Measurements from ENCODE around the gene FCHO1.
A peak's percentile ranks its signal among the peaks of the same experiment; 100 is the strongest.

FCHO1 gene

DNA sequence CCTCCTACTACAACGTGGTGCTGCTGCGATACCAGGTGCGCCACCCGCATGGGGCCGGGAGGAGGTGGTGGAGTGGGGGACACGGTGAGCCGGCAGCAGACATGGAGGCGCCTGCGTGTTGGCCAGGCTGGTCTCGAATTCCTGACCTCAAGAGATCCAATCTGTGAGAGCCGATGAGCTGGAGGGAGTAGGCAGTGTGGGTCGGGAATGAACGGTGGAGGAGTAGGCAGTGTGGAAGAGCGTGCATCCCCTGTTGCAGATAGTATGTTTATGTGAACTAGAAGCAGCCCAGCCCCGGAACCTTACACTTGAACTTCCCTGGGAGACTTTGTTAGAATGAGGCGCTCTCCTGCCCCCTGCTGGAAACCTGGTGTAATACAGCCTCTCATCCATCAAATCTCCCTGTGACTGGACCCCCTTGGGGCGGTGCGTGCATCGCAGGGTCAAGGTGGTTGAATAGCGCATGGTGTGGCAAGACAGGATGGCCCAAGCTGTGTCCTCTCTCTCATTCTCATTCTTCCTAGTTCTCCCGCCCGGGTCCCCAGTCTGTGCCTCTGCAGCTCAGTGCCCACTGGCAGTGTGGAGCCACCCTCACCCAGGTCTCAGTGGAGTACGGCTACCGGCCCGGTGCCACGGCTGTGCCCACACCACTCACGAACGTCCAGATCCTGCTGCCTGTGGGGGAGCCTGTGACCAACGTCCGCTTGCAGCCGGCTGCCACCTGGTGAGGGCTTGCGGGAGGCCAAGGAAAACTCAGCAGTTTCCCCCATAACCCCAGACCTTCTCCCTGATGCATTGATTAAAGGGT, 33.1 kb downstream of the FCHO1 start:
- TF ChIP-seq GATA2 (IDR thresholded peaks at IDR 0.05; ENCODE audit: low read depth, low read length) (no peak), GATA3 (IDR thresholded peaks at IDR 0.05; ENCODE audit: low read depth, low read length) (no peak)

GRCh38 chr19:17787274-17787913, 36.1 kb downstream of the FCHO1 start:
- TF ChIP-seq GATA3 (IDR thresholded peaks at IDR 0.05; ENCODE audit: low read depth, low read length), result no peak
- no peak for TF ChIP-seq GATA2 (IDR thresholded peaks at IDR 0.05; ENCODE audit: low read depth, low read length)

GRCh38 chr19:17788632-17789031, 37.4 kb downstream of the FCHO1 start:
- TF ChIP-seq GATA3 (IDR thresholded peaks at IDR 0.05; ENCODE audit: low read depth, low read length) (no peak), GATA2 (IDR thresholded peaks at IDR 0.05; ENCODE audit: low read depth, low read length) (no peak)

DNA sequence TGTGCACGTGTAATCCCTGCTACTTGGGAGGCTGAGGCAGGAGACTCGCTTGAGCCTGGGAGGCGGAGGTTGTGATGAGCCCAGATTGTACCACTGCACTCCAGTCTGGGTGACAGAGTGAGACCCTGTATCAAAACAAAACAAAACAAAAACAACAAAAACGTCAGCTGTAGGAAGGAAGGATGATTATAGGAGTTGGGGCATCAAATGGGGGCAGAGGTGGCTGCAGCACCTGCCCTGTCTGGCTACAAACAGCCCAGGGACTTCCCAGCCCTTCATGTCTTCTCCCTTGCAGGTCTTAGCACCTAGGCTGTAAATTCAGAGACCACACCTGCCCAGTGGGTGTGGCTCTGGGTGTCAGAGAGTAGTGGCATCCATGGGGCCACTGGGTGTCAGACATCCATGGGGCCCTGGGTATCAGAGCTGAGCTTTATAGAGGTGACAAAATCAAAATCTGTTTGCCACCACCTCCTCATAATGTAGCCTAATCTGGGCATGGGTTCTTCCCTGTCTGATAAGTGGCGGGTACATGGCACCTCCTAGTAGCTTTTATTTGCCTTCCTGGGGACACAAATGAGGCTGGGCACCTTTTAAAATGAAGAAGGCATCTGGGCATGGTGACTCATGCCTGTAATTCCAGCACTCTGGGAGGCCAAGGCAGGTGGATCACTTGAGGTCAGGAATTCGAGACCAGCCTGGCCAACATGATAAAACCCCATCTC, 38.9 kb downstream of the FCHO1 start:
- TF ChIP-seq GATA3 (IDR thresholded peaks at IDR 0.05; ENCODE audit: low read depth, low read length), result no peak
- no peak for TF ChIP-seq GATA2 (IDR thresholded peaks at IDR 0.05; ENCODE audit: low read depth, low read length)

- TF ChIP-seq GATA3 (IDR thresholded peaks at IDR 0.05; ENCODE audit: low read depth, low read length) (no peak), GATA2 (IDR thresholded peaks at IDR 0.05; ENCODE audit: low read depth, low read length) (no peak)
These were observed 43.1 kb downstream of the FCHO1 start for GRCh38 chr19:17794412-17794730.

GRCh38 chr19:17794731-17795494, 43.6 kb downstream of the FCHO1 start, which contains the start of gene B3GNT3:
B3GNT3 (plus strand) TSS chr19:17795138; CDS start chr19:17807808, 12,670 bp downstream.
- TF ChIP-seq GATA2 (IDR thresholded peaks at IDR 0.05; ENCODE audit: low read depth, low read length) (no peak), GATA3 (IDR thresholded peaks at IDR 0.05; ENCODE audit: low read depth, low read length) (no peak)

DNA sequence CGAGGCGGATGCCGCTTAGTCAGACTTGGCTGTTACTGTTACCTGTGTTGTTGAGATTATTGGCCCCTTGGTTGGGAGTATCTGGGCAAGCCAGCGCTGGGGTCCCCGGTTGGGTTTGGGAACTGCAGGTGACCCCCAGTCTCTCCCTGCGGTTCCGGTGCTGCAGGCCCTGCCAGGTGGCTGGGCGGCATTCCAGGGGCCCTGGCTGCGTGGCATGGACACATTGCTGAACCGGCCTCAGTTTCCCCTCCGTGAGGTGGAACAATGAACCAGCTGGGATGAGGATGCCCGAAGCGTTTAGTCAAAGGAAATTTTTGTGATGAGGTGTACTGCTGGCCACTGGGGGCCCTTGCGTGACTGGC, 44.2 kb downstream of the FCHO1 start:
- TF ChIP-seq GATA2 (IDR thresholded peaks at IDR 0.05; ENCODE audit: low read depth, low read length) (no peak), GATA3 (IDR thresholded peaks at IDR 0.05; ENCODE audit: low read depth, low read length) (no peak)

DNA sequence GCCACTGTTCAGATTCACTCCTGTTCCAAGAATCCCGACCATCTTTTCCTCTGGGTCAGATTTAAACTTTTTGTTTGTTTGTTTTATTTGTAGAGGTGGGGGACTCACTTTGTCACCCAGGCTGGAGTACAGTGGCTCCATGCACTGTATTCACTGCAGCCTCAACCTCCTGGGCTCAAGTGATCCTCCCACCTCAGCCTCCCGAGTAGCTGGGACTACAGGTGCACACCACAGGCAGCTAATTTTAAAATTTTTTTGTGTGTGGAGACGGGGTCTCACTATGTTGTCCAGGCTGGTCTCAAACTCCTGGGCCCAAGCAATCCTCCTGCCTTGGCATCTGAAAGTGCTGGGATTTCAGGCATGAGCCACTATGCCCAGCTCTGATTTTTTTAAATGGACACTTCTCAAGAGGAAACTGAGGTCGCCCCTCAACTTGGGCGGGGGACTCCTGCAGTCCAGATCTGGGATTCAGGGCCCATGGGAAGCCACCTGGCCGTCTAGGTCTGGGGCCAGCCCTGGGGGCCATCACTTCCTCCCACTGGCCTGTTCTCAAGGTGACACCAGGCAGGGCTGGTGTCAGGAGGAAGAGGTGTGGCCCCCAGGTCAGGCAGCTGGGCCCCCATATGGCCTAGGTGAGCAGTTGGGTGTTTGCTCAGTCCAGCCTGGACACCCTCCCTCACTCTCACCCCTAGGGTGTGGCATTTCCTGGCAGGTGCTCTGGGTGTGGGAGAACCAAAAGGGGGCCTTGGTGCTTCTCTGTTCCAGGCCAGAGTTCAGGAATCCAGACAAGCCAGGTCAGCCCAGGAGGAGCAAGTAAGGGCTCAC, 44.9 kb downstream of the FCHO1 start:
- TF ChIP-seq GATA2 (IDR thresholded peaks at IDR 0.05; ENCODE audit: low read depth, low read length) (no peak), GATA3 (IDR thresholded peaks at IDR 0.05; ENCODE audit: low read depth, low read length) (no peak)

DNA sequence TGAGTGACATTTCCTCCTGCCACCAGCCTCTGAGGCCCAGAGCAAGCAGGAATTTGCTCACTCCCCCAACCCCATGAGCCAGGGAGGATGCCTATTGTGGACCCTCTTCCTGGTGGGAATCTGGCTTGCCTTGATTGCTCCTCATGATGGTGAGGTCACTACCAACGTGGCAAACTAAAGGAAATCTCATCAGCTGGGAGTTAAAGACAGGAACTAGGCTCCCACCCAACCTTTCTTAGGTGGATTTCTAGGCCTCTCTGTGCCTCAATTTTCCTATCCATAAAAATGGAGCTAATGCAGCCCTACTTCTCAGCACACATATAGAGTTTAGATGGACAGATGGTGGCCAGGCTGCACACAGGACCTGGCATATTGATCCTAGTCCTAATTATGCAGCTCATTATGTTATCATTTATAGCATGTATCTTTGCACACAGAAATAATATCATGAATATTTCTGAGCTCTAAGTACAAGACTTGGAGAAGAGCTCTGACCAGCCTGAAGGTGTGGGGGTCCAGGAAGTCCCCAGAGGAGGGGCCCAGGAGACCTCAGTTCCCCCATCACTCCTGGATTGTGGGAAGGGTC, 45.7 kb downstream of the FCHO1 start:
- TF ChIP-seq GATA3 (IDR thresholded peaks at IDR 0.05; ENCODE audit: low read depth, low read length), result no peak
- no peak for TF ChIP-seq GATA2 (IDR thresholded peaks at IDR 0.05; ENCODE audit: low read depth, low read length)

DNA sequence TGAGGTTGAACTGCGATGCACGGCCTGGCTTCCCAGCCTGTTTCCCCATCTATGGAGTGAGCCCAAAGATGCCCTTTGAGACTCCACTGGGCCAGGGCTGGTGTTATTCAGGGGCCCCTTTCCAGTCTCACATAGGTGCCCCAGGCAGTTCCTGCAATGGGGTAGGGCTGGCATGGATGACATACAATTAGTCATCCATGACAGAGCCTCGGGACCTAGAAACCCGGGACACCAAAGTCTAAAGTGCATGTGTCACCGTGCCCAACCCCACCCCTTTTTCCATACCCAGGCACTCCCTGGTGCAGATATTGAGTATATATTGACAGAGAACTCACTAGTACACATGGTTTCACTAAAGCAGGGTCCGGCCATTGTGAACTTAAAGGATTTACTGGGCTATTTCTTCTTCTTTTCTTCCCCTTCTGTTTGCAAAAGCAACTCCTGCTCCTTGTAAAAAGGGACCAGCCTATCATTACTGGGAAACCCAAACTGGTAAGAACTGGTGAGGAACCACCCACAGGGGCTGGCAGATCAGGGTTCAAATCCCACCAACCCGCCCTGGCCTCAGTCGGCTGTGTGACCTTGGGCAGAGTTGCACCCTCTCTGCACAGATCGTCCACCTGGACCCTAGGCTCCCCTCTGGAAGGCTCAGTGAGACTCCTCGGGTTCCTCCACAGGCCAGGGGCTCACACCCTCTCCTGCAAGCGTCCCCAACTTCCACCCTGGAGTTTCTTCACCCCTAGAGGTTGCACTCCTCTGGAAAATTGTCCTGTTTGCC, 46.3 kb downstream of the FCHO1 start:
- TF ChIP-seq GATA2 (IDR thresholded peaks at IDR 0.05; ENCODE audit: low read depth, low read length) (no peak), GATA3 (IDR thresholded peaks at IDR 0.05; ENCODE audit: low read depth, low read length) (no peak)

DNA sequence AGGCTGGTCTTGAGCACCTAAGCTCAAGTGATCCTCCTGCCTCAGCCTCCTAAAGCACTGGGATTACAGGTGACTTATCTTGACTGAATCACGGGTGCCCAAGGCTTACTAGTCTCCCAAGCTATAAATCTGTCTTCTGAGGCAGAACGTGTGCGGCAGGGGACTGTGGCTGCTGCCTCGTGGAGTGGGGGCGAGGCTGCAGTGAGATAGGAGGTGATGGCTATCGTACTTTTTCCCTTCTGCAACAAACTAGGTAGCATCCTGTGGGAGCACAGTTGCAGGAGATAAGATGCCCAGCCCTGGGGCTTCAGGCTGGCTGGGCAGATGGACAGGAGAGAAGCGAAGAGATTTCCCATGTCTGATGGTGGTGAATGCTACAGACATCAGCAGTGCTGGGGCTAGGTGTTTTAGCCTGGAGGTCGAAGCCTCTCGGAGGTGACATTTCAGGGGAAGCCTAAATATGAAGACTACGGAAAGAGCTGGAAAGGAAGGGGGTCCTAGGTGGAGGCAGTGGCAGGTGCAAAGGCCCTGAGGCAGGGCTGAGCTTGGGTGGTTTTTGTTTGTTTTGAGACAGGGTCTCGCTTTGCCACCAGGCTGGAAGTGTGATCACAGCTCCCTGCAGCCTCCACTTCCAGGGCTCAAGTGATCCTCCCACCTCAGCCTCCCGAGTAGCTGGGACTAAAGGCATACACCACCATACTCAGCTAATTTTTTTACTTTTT, 51.0 kb downstream of the FCHO1 start:
- TF ChIP-seq GATA2 (IDR thresholded peaks at IDR 0.05; ENCODE audit: low read depth, low read length), result peak; percentile 94
- no peak for TF ChIP-seq GATA3 (IDR thresholded peaks at IDR 0.05; ENCODE audit: low read depth, low read length)

Measured in SH-SY5Y (cell line).